HG02852 (cell line): ENCODE data around the gene TRIM15.
"Not testable (repeated sequence)": the region's sequence is repeated elsewhere in the genome, so short reads cannot be mapped to it uniquely, and the experiment has no call there.

ENCODE experiments used
- ATAC-seq: cut with Tn5 transposase; IDR thresholded peaks from one replicate; pipeline ENCODE4 v1.9.1; 2021; ENCODE audit warnings: mild to moderate bottlenecking, moderate library complexity; ENCODE audit not compliant: unreplicated experiment

Gene TRIM15

DNA sequence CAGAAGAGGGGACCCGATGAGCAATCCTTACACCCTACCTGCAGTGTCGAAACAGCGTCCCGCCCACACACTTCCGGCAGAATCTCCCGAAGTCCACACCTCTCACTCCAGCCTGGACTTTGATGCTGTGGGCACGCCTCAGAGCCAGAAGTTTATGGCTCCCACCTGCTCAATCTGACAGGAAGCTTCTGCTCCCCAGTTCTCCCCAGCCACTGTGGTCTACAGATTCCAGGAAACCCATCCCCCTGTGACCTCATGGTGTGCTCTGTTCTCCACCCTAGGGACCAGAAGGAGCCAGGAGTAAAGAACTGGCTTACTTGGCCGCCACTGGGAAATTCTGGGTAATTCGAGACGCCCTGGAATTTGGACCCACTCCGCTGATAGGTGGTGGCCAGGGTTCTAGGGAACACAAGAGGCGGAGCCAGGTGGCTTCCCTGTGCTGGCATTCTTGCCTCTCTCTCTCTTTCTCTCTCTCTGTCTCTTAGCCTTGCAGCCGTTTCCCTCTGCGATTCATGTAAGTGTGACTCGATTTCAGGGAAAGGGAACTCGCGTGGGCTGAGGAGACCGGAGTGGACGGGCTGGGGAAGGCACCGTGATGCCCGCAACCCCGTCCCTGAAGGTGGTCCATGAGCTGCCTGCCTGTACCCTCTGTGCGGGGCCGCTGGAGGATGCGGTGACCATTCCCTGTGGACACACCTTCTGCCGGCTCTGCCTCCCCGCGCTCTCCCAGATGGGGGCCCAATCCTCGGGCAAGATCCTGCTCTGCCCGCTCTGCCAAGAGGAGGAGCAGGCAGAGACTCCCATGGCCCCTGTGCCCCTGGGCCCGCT, at the start of gene TRIM15:
Gene TRIM15 (plus strand): TSS at position 457 of the 828 bp plus-strand sequence. CDS start 139 bp downstream, at position 596.
- ATAC-seq = no peak

DNA sequence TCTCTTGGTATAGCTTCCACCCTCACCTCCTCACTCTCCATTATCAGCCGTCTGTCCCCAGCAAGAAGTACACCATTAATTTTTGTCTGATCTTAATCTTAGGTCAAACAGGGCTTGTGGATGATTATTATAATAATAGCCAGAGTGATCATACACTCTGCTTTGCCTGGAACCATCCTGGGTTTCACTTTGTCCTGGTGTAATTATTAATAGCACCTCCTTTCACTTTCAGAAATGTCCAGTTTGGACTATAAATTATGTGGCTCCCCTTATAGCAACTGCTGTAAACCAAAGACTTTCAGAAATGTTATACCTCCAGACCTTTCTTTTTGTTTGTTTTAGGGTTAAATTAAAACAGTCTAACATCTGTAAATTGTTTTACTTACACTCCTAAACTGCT, 49.5 kb upstream of the TRIM15 start:
- ATAC-seq = no peak

DNA sequence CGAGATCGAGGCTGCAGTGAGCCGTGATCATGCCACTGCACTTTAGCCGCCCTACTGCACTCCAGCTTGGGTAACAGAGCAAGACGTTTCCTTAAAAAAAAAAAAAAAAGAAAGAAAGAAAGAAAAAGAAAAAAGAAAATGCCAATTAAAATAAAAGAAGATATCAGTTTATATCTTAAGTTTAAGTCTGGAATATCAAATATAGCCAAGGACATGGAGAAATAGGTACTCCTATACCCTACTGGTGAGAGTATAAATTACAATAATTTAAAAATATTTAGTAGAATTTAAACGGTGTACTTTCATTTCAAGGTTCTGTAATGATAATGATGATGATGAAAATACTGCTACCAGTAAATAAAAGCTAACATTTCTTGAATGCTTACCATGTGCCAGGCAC, 46.6 kb upstream of the TRIM15 start:
- ATAC-seq = no peak

DNA sequence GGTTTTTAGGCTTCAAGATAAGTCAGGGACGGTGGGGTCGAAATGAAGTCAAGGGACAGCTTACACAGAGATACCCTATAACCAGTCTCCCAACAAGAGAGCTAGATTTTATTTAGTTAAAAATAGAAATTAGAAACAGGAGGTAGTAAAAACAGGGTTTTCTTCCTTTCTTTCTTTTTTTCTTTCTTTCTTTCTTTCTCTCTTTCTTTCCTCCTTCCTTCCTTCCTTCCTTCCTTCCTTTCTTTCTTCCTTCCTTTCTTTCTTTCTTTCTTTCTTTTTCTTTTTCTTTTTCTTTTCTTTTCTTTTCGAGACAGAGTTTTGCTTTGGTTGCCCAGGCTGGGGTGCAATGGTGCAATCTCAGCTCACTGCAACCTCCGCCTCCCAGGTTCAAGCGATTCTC, 44.7 kb upstream of the TRIM15 start:
- not testable (repeated sequence) for ATAC-seq

DNA sequence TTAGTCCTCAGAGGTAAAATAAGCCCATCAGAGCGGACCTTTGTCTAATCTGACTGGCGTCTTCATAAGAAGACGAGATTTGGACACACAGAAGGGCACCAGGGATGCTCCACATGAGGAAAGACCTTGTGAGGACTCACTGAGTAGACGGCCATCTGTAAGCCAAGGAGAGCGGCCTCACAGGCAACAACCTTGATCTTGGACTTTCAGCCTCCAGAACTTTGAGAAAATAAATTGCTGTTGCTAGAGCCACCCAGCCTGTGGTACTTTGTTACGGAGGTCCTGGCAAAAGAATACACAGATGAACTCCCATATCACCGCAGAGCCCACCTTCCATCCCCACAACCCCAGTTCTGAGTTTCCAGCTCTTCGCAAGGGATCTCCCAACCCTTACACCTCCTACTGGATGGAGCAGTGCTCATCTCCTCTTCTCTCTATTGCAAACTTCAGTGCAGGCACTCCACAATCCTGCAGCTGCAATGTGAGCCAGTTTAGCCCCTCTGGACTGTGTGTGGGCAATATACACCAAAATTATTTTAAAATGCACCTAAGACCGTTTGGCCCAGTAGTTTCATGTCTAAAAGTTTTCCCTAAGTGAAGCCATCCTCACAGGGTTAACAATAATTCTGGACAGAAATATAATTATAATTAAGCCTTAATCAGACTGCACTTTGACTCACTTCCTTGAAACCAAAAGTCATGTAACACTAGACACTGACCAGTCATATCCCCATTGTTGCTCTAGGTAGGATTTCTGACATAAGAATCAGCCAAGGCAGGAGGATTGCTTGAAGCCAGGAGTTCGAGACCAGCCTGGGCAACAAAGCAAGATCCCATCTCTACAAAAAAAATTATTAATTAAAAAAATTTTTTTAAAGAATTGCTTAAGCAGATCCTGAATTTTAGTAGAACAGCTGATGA, 41.6 kb upstream of the TRIM15 start:
- ATAC-seq = no peak

DNA sequence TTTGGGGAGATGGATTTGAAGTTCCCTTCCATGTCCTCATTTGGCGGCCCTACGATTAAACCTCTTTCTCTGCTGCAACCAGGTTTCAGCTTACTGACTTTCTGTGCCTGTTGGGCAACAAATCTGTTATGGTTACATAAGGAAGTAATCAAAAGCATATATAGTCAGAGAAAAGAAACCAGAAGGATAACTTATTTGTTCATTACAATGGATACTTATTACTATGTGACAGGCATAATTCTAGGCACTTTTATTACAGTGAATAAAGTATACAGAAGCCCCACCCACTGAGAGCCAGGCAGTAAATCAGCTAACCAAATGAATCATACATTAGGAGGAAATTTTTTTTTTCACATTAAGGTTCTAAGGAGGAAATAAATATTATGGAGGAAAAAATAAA, 40.8 kb upstream of the TRIM15 start:
- ATAC-seq = no peak

DNA sequence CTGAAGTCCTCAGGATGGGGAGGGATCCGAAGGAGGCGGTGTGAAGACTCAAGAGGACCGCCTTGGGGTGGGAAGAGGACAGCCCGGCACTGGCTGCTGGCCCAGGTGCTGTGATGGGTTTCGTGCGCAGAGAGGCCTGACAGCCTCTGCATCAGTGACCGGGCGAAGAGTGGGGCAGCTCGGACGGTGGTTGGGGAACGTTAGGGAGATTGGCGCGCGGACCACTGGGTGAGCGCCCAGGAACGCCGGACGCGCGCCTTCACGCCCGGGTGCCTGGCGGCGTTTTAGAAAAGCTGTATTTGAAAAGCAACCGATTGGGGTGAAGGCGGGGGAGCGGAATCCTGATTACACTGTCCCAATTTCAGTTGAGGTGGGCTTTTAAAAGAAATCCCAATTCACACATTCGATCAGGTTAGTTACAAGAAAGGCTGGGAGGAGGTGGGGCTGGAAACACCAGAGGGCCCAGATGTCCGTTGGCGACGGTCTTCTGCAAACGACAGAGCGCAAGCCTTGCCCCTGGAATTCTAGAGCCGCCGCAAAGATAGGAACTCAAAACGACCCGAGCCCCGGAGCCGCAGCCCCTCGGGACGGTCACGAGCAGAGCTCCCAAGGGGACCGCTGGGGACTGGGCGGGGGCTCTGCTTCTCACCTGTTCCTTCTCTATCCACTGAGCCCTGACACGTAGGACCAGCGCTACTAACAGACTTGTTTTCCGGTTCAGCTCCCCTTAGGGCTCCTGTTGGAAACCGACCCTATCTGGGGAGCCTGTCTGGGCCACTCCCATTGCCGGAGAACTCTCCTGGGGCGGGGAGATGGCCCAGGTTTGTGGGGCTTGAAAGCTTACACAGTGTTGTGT, 35.9 kb upstream of the TRIM15 start:
- no peak for ATAC-seq

DNA sequence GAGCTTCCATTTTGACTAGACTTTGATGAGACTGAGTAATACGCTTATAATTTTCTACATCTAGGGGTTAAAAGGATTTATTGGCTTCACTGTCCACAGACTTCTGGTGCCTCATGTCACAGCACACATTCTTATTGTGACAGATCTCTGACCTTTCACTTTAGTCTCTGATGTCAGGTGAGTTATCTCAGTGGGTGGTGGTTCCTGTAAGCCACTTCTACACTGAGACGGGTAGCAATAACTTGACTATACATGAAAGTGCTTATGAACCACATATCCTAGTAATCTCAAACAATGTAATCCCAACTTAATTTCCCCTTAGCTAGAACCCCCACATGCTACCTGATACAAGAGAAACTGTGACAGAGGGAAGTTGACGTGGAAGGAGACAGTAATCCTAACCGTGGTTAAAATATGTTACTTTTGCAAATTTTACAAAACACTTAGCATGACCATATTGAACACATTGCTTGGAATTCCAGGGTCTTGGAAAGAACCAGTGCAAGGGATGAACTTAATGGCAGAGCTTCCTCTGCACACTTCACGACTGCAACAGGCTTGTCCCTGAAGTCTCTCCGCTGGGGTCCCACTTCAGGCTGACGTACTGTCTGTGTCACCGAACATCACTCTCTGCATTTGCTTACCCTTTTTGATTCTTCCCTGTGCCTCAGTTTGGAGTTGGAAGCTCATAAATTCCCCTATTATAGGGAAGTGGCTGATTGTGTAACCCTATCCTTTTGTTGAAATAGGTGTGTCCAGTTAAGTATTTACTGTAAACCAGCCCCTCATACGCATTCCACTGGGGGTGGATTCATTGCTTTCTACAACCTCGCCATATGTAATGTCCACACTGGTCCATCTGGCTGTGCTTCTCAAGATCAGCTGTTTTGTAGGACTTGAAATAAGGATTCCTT, 33.8 kb upstream of the TRIM15 start:
- ATAC-seq = no peak

DNA sequence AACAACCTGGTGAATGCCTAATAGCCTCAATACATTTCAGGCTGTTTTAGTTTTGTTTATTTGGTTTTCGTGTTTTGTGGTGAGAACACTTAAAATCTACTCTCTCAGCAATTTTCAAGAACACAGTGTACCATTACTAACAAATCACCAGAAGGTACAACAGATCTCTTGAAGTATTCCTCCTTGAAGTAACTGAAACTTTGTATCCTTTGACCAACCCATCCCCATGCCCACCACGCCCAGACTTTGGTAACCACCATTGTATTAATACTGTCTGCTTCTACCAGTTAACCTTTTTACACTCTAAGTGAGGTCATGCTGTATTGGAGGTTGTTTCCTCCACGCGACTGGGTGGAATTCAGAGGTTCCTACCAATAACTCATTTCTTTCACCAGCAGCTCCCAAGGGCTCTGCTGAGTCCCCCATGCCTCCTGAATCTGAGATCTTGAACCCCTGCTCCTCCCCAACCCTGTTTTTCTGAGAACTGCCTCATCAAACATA, 33.1 kb upstream of the TRIM15 start:
- no peak for ATAC-seq

DNA sequence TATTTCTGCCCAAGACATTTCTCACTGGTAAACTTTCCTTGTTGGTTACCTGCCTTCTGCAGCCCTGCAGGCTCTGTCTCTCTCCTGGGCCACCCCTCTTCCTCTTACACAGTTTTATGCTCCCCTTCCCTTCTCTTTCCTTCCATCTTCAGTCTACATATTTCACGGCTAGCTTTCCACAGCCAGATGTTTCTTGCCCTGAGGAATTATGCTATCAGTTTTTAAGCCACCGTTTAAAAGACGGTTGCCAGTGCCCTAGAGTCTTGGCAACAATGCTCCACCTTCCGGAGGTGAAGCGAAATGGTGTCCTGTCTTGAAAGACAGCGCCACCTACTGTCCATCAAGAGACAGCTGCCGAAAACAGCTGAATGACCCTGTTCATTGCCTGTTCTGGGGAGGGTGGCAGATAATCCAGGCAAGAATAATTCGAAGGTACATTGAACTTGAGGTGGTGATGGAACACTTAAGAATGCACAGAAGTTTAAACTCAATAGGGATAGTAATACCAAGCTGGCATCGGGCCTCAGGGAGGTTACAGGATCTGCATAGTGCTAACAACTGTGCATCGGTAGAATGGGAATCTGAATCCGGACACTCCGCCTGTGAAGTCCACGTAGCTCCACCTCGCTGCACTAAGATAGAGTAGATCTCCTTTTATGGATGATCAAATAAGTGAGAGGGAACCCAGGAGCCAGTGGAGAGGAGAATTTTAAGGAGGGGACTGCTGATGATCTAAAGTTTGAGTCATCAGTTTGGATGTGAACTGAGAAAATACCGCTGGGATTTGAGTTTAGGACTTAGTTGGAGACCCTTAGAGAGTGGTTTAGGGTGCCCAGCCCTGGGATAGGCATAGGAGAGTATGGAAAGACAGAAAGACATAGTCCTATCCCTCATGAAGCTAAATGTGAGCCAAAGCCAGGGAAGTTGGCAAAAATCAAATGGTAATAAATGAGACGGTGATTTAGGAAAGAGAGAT, 32.2 kb upstream of the TRIM15 start:
- no peak for ATAC-seq

DNA sequence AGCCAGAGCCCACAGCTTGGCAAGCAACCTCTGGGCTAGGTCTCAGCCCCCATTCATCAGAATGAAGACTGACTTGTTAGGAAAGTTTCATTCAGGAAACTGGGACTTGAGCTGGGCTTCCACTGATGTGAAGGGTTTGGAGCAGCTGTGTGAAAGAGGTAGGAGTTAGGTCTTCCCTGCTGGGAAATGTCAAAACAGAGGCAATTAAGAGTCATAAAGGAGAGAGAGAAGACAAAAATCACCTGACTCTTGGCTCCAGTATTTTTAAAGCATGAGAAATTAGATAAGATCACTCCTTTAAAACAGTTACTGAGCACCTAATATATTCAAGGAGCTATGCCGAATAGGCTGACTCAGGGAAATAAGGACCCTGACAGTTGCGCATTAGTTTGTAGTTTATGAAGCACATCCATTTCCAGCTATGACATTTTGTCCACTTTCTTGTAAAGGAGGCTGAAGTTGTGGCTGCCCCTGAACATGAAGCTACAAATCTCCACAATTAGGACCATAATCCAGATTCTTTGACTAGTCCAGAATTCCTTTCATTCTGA, 31.3 kb upstream of the TRIM15 start:
- ATAC-seq = no peak

DNA sequence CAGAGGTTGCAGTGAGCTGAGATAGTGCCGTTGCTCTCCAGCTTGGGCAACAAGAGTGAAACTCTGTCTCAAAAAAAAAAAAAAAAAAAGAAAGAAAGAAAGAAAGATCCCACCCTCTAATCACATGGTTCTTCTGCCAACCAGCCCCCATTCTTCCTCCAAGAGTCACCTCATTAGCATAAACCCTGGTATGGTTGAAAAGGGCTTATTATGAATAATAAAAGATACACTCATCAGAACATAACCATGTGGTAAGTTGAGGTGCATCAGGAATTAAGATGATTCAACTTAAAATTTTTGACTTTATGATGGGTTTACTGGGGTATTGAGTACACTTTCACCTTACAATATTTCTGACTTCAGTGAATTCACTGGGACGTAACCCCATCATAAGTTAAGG, 28.2 kb upstream of the TRIM15 start:
- no peak for ATAC-seq

DNA sequence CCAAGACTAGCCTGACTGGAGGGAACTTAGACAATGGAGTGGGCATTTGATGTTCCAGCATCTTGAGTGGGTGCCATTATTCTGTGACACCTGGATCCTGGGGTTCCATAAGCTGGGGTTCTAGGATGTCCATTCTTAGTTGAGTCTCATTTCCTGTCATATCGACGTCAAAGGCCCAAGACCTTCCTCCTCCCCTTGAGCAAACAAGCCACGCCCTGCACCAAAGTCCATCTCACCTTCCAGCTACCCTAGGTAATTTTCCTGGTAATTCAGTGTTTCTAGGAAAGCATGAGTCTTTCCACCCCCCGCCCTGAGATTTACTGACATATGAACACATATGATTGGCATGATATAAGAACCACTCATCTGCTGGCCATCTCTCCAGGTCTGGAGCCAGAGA, 27.6 kb upstream of the TRIM15 start, which contains the start of gene TRIM40:
Gene TRIM40 (plus strand): TSS at position 384 of the 400 bp plus-strand sequence. CDS start 897 bp downstream, outside the sequence.
- ATAC-seq = no peak

DNA sequence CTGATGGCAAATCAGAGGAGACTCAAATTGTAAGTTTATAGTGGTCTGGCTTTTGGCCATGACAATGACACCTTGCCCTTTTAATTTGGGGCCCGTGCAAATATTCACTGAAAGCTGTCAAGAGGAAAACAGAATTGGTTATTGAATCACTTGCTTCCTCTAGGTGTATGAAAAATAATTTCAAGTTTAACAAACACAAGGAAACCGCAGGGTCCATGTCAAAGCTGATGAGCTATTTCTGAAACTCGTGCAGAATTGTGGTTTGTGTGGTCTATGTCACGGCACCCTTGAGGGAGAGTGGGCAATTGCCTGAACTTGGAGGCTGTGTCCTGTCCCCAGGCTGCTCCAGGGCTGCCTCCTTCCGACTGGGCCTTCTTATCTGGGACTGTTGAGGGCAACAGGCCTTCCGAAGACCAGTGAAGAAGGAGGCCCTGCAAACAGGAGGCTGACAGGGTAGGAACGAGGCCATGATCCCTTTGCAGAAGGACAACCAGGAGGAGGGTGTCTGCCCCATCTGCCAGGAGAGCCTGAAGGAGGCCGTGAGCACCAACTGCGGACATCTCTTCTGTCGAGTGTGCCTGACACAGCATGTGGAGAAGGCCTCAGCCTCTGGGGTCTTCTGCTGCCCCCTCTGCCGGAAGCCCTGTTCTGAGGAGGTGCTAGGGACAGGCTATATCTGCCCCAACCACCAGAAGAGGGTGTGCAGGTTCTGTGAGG, 26.6 kb upstream of the TRIM15 start:
- ATAC-seq = no peak

DNA sequence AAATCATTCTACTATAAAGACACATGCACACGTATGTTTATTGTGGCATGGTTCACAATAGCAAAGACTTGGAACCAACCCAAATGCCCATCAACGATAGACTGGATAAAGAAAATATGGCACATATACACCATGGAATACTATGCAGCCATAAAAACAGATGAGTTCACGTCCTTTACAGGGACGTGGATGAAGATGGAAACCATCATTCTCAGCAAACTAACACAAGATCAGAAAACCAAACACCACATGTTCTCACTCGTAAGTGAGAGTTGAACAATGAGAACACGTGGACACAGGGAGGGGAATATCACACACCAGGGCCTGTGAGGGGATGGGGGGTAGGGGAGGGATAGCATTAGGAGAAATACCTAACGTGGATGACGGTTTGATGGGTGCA, 23.1 kb upstream of the TRIM15 start:
- ATAC-seq = not testable (repeated sequence)

DNA sequence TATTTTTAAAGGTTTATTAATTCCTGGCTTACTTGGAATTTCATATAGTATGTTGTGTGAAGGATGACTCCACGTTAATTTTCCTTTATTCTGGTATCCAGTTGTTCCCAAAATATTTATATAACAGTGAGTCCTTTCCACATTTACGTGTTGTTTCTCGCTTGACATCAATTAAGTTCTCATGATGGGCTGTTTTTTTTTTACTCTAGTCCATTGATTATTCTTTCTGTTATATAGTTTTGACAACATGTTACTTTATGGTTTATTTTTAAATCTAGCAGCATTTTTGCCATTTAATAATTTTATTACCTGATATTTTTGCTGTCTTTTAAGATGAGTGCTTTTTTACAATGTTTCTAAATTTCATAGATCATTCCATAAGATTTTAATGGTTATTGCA, 20.7 kb upstream of the TRIM15 start:
- no peak for ATAC-seq

DNA sequence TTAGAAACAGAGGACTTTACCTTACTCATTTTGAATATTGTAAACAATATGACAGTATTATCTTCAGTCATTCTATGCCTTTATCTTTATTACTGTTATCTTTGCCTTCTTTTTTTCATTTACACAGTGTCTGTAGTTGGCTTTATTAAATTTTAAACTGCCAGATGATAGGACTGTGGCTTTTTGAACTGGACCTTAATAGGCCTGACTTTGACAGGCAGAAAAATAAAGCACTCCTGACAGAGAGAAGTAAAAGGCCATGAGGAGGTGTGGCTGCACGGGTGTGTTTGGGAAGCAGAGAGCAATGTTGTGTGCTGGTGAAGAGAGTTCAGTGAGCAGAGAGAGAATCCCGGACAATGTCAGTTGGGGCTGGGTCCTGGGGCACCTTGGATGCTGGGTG, 19.6 kb upstream of the TRIM15 start:
- no peak for ATAC-seq
